Endodermal cell (in vitro differentiated cells): ENCODE results near the gene OMP. TPM values are rescaled to one million over a fixed set of nuclear protein-coding genes. Genes with fewer than 3 reads are reported as not detected.

ENCODE experiments used
- DNase-seq: peaks from one replicate; pipeline ENCODE4 v3.0.0-alpha.2; 2017
- H3K27ac ChIP-seq: 2 replicates; pipeline ENCODE4 v1.5.1; 2013; ENCODE audit warnings: mild to moderate bottlenecking, low read depth, low read length, moderate library complexity
- H3K27me3 ChIP-seq: 2 replicates; pipeline ENCODE4 v1.6.1; 2013; ENCODE audit warnings: mild to moderate bottlenecking, low read length, moderate library complexity; ENCODE audit not compliant: insufficient read depth, control insufficient read depth, poor library complexity, severe bottlenecking
- H3K36me3 ChIP-seq: 2 replicates; pipeline ENCODE4 v1.7.0; 2013; ENCODE audit warnings: mild to moderate bottlenecking, low read length, moderate library complexity; ENCODE audit not compliant: control insufficient read depth, insufficient read depth
- H3K4me1 ChIP-seq: one replicate; pipeline ENCODE4 v1.7.0; 2013; ENCODE audit warnings: low read length; ENCODE audit not compliant: control insufficient read depth, insufficient read depth
- H3K4me3 ChIP-seq: 2 replicates; pipeline ENCODE4 v1.5.1; 2013; ENCODE audit warnings: mild to moderate bottlenecking, low read length, moderate library complexity
- H3K9ac ChIP-seq: 2 replicates; pipeline ENCODE4 v1.6.1; 2013; ENCODE audit warnings: mild to moderate bottlenecking, low read length, moderate library complexity; ENCODE audit not compliant: poor library complexity, severe bottlenecking; ENCODE audit errors: extremely low read depth
- H3K9me3 ChIP-seq: 2 replicates; pipeline ENCODE4 v1.6.1; 2013; ENCODE audit warnings: mild to moderate bottlenecking, low read length, moderate library complexity; ENCODE audit not compliant: control insufficient read depth
- H3K27ac Mint-ChIP-seq: 2 replicates; pipeline ENCODE4 v1.8.0; 2020; ENCODE audit warnings: mixed read lengths
- H3K27me3 Mint-ChIP-seq: 2 replicates; pipeline ENCODE4 v1.8.0; 2021; ENCODE audit warnings: mild to moderate bottlenecking, mixed read lengths; ENCODE audit not compliant: insufficient read depth
- H3K36me3 Mint-ChIP-seq: 2 replicates; pipeline ENCODE4 v1.8.0; 2020; ENCODE audit warnings: low read depth, mixed read lengths
- H3K4me1 Mint-ChIP-seq: 2 replicates; pipeline ENCODE4 v1.8.0; 2020; ENCODE audit warnings: mixed read lengths
- H3K4me3 Mint-ChIP-seq: 2 replicates; pipeline ENCODE4 v1.8.0; 2020; ENCODE audit warnings: mild to moderate bottlenecking, moderate library complexity, mixed read lengths
- H3K9me3 Mint-ChIP-seq: 2 replicates; pipeline ENCODE4 v1.8.0; 2020; ENCODE audit warnings: mild to moderate bottlenecking, mixed read lengths
- CTCF ChIP-seq: fragments of 200-600 bp; sonication (generic); conservative IDR thresholded peaks from 2 replicates; pipeline ENCODE4 v1.5.0; 2021; ENCODE audit warnings: antibody characterized with exemption, mild to moderate bottlenecking
- WGBS, 2 experiments: methylation state at CpG; one replicate each; pipeline versions ENCODE4 v1.1.5 to v1.1.7; 2013; ENCODE audit warnings: missing lambda C conversion rate in 2 of 2, mixed read lengths in 1 of 2; ENCODE audit not compliant: insufficient coverage in 1 of 2, insufficient read length in 1 of 2; 5-methylcytosine and 5-hydroxymethylcytosine counted together
- total RNA-seq, 2 donors: library from RNA; stranded (reverse); fragmentation: NEBNext Ultra II Directional in 1 of 2; extraction: Animal tissue kit (Norgen Biotek cat#: 25700) in 1 of 2; gene quantifications; 2 replicates in 1 of 2; 3 replicates in 1 of 2; pipeline ENCODE4 v1.2.1, GENCODE V29; 2021

OMP gene
- total RNA-seq, 2 donors from 2014 or later: 1.6 to 1.7 TPM

- Histone ChIP-seq H3K4me1 (no peaks in the 10 kb centered on the region), H3K4me3 (no peak overlapping the region), H3K9ac (no peak overlapping the region), H3K27me3 (peaks cover 8% of the 10 kb centered on the region), H3K9me3 (no peaks in the 10 kb centered on the region), H3K27ac (no peak overlapping the region), H3K36me3 (no peaks in the 10 kb centered on the region)
- peaks cover 21% of the 10 kb centered on the region for H3K27me3 Mint-ChIP-seq
- no peaks in the 10 kb centered on the region for H3K36me3 Mint-ChIP-seq
- no peak for DNase-seq
- H3K4me1 Mint-ChIP-seq: peaks cover 6% of the 10 kb centered on the region
- H3K27ac Mint-ChIP-seq: no peak overlapping the region
- H3K9me3 Mint-ChIP-seq: no peaks in the 10 kb centered on the region
- 80 to 90% methylated on average over 1 to 8 of the region's 11 CpGs for WGBS, 2 experiments
- no peak for TF ChIP-seq CTCF
- no peak overlapping the region for H3K4me3 Mint-ChIP-seq
Measured at GRCh38 chr11:77151804-77152509, 49.3 kb downstream of the OMP start.

- Mint-ChIP-seq H3K4me3 (no peak overlapping the region), H3K27ac (no peak overlapping the region)
Measured at GRCh38 chr11:77152846-77153245, 50.2 kb downstream of the OMP start.

More at GRCh38 chr11:77152846-77153245, 50.2 kb downstream of the OMP start:
- no peak for DNase-seq
- Mint-ChIP-seq H3K4me1 (peaks cover 6% of the 10 kb centered on the region), H3K36me3 (no peaks in the 10 kb centered on the region), H3K27me3 (peaks cover 13% of the 10 kb centered on the region), H3K9me3 (no peaks in the 10 kb centered on the region)
- H3K27ac ChIP-seq: no peak overlapping the region
- no peaks in the 10 kb centered on the region for H3K27me3 ChIP-seq
- 86 to 92% methylated on average over 6 of the region's 6 CpGs for WGBS, 2 experiments
- TF ChIP-seq CTCF: no peak
- H3K9ac ChIP-seq: no peak overlapping the region
- H3K4me3 ChIP-seq: no peak overlapping the region
- no peaks in the 10 kb centered on the region for H3K4me1 ChIP-seq
- H3K9me3 ChIP-seq: no peaks in the 10 kb centered on the region
- H3K36me3 ChIP-seq: no peaks in the 10 kb centered on the region

Other genes starting within 250 kb of the OMP start
- 10 to 100 TPM; 18.5 to 23.2 TPM for gene ACER3, start 241.9 kb upstream of the OMP start, total RNA-seq
- not detected for gene B3GNT6, start 68.4 kb upstream of the OMP start, total RNA-seq
- gene CAPN5, start 35.9 kb upstream of the OMP start, total RNA-seq: 10 to 100 TPM; 17.5 to 21.5 TPM
- 1 to 10 TPM; 2.4 to 2.7 TPM for gene MYO7A, start 25.4 kb downstream of the OMP start, total RNA-seq
- gene GDPD4, start 198.8 kb downstream of the OMP start, total RNA-seq: not detected